SK-N-SH (cell line): Measurements from ENCODE around the gene TGFA.

Source experiments
- EP300 ChIP-seq, 2 experiments: IDR thresholded peaks; 2 replicates each; pipeline versions ENCODE4 v1.4.0 to v1.6.1; 2012; ENCODE audit warnings: borderline replicate concordance in 1 of 2, low read depth in 1 of 2, low read length in 1 of 2
- EZH2phosphoT487 ChIP-seq: fragments of 200-600 bp; sonication (generic); IDR thresholded peaks from 2 replicates; pipeline ENCODE4 v1.6.1; 2017; ENCODE audit warnings: low read depth, mixed run types, mild to moderate bottlenecking, antibody characterized with exemption, moderate library complexity, borderline replicate concordance
- FOXJ3 ChIP-seq: sonication (generic); formaldehyde crosslinking; IDR thresholded peaks from 2 replicates; pipeline ENCODE4 v1.5.1; 2020; ENCODE audit warnings: mild to moderate bottlenecking, missing genetic modification reagents
- FOXM1 ChIP-seq: IDR thresholded peaks from 2 replicates; pipeline ENCODE4 v1.4.0; 2012; ENCODE audit warnings: low read depth, mild to moderate bottlenecking
- JUND ChIP-seq: IDR thresholded peaks from 2 replicates; pipeline ENCODE4 v1.4.0; 2012
- NRF1 ChIP-seq: IDR thresholded peaks from 2 replicates; pipeline ENCODE4 v1.6.1; 2012; ENCODE audit warnings: low read depth, mild to moderate bottlenecking, low read length
- POLR2AphosphoS5 ChIP-seq: IDR thresholded peaks from 2 replicates; pipeline ENCODE4 v1.6.1; 2012; ENCODE audit warnings: low read depth, low read length
- RAD21 ChIP-seq: IDR thresholded peaks from 2 replicates; pipeline ENCODE4 v1.6.1; 2012; ENCODE audit warnings: mild to moderate bottlenecking, low read length
- RCOR1 ChIP-seq: fragments of 150-350 bp; IDR thresholded peaks from 2 replicates; pipeline ENCODE4 v1.6.1; 2017; ENCODE audit warnings: antibody characterized with exemption, low read length
- RXRA ChIP-seq: IDR thresholded peaks from 2 replicates; pipeline ENCODE4 v1.4.0; 2012; ENCODE audit warnings: low read depth, mild to moderate bottlenecking, borderline replicate concordance
- SMC3 ChIP-seq: IDR thresholded peaks from 2 replicates; pipeline ENCODE4 v1.6.1; 2012; ENCODE audit warnings: low read depth, low read length, improper control_type of control experiment
- TF ChIP-seq, protein P1 (sequence below): fragments of 200-600 bp; sonication (generic); IDR thresholded peaks from 2 replicates; pipeline ENCODE4 v1.6.1; 2017; ENCODE audit warnings: antibody characterized with exemption, mild to moderate bottlenecking, moderate library complexity
- TF ChIP-seq, protein P2 (sequence below): IDR thresholded peaks from 2 replicates; pipeline ENCODE4 v1.4.0; 2012; ENCODE audit warnings: low read depth, borderline replicate concordance
- TF ChIP-seq, protein P3 (sequence below): IDR thresholded peaks from 2 replicates; pipeline ENCODE4 v1.6.1; 2012; ENCODE audit warnings: mild to moderate bottlenecking, low read depth, low read length, moderate library complexity

DNA sequence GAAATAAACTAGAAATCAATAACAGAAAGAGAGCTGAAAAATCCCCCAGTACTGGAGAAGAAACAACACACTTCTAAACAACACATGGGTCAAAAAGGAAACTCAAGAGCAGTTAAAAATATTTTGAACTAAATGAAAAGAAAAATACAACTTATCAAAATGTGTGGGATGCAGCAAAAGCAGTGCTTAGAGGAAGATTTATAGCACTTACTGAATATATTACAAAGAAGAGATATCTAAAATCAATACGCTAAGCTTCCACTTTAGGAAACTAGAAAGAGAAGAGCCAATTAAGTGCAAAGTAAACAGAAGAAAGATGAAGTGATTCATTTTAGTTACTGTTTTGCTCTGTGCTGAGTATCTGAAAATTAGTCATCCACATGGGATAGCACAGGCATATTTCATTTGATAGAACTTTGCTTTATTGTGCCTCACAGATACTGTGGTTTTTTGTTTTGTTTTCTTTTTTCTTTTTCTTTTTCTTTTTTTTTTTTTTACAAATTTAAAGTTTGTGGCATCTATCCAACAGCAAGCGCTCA lies 17.0 kb downstream of the TGFA start:
- TF ChIP-seq FOXJ3 (CRISPR knock-in tag) = no peak
- TF ChIP-seq, protein P1, sequence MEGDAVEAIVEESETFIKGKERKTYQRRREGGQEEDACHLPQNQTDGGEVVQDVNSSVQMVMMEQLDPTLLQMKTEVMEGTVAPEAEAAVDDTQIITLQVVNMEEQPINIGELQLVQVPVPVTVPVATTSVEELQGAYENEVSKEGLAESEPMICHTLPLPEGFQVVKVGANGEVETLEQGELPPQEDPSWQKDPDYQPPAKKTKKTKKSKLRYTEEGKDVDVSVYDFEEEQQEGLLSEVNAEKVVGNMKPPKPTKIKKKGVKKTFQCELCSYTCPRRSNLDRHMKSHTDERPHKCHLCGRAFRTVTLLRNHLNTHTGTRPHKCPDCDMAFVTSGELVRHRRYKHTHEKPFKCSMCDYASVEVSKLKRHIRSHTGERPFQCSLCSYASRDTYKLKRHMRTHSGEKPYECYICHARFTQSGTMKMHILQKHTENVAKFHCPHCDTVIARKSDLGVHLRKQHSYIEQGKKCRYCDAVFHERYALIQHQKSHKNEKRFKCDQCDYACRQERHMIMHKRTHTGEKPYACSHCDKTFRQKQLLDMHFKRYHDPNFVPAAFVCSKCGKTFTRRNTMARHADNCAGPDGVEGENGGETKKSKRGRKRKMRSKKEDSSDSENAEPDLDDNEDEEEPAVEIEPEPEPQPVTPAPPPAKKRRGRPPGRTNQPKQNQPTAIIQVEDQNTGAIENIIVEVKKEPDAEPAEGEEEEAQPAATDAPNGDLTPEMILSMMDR = no peak
- no peak for TF ChIP-seq NRF1
- no peak for TF ChIP-seq FOXM1
- no peak for TF ChIP-seq EZH2phosphoT487
- no peak for TF ChIP-seq POLR2AphosphoS5
- TF ChIP-seq, protein P2, sequence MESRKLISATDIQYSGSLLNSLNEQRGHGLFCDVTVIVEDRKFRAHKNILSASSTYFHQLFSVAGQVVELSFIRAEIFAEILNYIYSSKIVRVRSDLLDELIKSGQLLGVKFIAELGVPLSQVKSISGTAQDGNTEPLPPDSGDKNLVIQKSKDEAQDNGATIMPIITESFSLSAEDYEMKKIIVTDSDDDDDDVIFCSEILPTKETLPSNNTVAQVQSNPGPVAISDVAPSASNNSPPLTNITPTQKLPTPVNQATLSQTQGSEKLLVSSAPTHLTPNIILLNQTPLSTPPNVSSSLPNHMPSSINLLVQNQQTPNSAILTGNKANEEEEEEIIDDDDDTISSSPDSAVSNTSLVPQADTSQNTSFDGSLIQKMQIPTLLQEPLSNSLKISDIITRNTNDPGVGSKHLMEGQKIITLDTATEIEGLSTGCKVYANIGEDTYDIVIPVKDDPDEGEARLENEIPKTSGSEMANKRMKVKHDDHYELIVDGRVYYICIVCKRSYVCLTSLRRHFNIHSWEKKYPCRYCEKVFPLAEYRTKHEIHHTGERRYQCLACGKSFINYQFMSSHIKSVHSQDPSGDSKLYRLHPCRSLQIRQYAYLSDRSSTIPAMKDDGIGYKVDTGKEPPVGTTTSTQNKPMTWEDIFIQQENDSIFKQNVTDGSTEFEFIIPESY = no peak
- no peak for TF ChIP-seq EP300 (IDR thresholded peaks at IDR 0.05; ENCODE audit: borderline replicate concordance in 1 of 2, low read depth in 1 of 2, low read length in 1 of 2)
- TF ChIP-seq, protein P3, sequence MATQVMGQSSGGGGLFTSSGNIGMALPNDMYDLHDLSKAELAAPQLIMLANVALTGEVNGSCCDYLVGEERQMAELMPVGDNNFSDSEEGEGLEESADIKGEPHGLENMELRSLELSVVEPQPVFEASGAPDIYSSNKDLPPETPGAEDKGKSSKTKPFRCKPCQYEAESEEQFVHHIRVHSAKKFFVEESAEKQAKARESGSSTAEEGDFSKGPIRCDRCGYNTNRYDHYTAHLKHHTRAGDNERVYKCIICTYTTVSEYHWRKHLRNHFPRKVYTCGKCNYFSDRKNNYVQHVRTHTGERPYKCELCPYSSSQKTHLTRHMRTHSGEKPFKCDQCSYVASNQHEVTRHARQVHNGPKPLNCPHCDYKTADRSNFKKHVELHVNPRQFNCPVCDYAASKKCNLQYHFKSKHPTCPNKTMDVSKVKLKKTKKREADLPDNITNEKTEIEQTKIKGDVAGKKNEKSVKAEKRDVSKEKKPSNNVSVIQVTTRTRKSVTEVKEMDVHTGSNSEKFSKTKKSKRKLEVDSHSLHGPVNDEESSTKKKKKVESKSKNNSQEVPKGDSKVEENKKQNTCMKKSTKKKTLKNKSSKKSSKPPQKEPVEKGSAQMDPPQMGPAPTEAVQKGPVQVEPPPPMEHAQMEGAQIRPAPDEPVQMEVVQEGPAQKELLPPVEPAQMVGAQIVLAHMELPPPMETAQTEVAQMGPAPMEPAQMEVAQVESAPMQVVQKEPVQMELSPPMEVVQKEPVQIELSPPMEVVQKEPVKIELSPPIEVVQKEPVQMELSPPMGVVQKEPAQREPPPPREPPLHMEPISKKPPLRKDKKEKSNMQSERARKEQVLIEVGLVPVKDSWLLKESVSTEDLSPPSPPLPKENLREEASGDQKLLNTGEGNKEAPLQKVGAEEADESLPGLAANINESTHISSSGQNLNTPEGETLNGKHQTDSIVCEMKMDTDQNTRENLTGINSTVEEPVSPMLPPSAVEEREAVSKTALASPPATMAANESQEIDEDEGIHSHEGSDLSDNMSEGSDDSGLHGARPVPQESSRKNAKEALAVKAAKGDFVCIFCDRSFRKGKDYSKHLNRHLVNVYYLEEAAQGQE = no peak
- no peak for TF ChIP-seq SMC3
- TF ChIP-seq RXRA = no peak
- no peak for TF ChIP-seq RAD21
- no peak for TF ChIP-seq RCOR1
- no peak for TF ChIP-seq JUND
